ENCODE results near the gene RPS8. TPM values are rescaled to one million over a fixed set of nuclear protein-coding genes. Genes with fewer than 3 reads are reported as not detected.

RPS8 gene
- total and polyA plus RNA-seq, 4 donors, result 258 to 891 (median 575) TPM

- TF ChIP-seq SP1 (IDR thresholded peaks at IDR 0.05) (no peak), HNF4G (IDR thresholded peaks at IDR 0.05) (no peak), NR2F2 (IDR thresholded peaks at IDR 0.05) (no peak), FOXA1 (IDR thresholded peaks at IDR 0.05) (no peak), RXRA (IDR thresholded peaks at IDR 0.05) (no peak), HNF4A (conservative IDR thresholded peaks at IDR 0.05) (no peak)
- no peak for DNase-seq (ENCODE audit: low spot score)
- 96% methylated on average over 1 of the region's 1 CpG for WGBS
- H3K27me3 ChIP-seq (ENCODE audit: control insufficient read depth in 4 of 4, insufficient read depth in 4 of 4, low read length in 3 of 4), result no peaks in the 10 kb centered on the region
- no peaks in the 10 kb centered on the region for H3K36me3 ChIP-seq (ENCODE audit: control insufficient read depth in 4 of 4, insufficient read depth in 3 of 4, low read depth in 1 of 4, low read length in 3 of 4)
- no peak overlapping the region for H3K4me3 ChIP-seq (ENCODE audit: low read depth in 1 of 3, low read length in 3 of 3)
- H3K9me3 ChIP-seq (ENCODE audit: control insufficient read depth in 4 of 4, low read length in 3 of 4), result no peaks in the 10 kb centered on the region
- H3K9ac ChIP-seq (ENCODE audit: low read depth in 1 of 2, low read length in 2 of 2), result no peak overlapping the region
- H3K4me1 ChIP-seq (ENCODE audit: control insufficient read depth in 4 of 4, insufficient read depth in 4 of 4, low read length in 3 of 4), result peaks cover 3 to 11% (median 9%) of the 10 kb centered on the region in 4 donors
- no peak overlapping the region for H3K27ac ChIP-seq (ENCODE audit: low read depth in 1 of 2, low read length in 2 of 2)
These were observed 32.1 kb upstream of the RPS8 start for GRCh38 chr1:44743211-44743610.

- no peaks in the 10 kb centered on the region for H3K4me1 ChIP-seq (ENCODE audit: control insufficient read depth in 4 of 4, insufficient read depth in 4 of 4, low read length in 3 of 4)
- no peaks in the 10 kb centered on the region for H3K9me3 ChIP-seq (ENCODE audit: control insufficient read depth in 4 of 4, low read length in 3 of 4)
- no peaks in the 10 kb centered on the region for H3K36me3 ChIP-seq (ENCODE audit: control insufficient read depth in 4 of 4, insufficient read depth in 3 of 4, low read depth in 1 of 4, low read length in 3 of 4)
- 92% methylated on average over 3 of the region's 3 CpGs for WGBS
- no peak for DNase-seq (ENCODE audit: low spot score)
- H3K4me3 ChIP-seq (ENCODE audit: low read depth in 1 of 3, low read length in 3 of 3), result no peak overlapping the region
- H3K9ac ChIP-seq (ENCODE audit: low read depth in 1 of 2, low read length in 2 of 2), result no peak overlapping the region
- TF ChIP-seq RXRA (IDR thresholded peaks at IDR 0.05) (no peak), ATF3 (IDR thresholded peaks at IDR 0.05) (no peak), YY1 (IDR thresholded peaks at IDR 0.05) (no peak), FOXA2 (IDR thresholded peaks at IDR 0.05) (no peak), FOXA1 (IDR thresholded peaks at IDR 0.05) (no peak), GABPA (IDR thresholded peaks at IDR 0.05 in 1 of 2, conservative IDR thresholded peaks at IDR 0.05 in 1 of 2) (no peak), CTCF (IDR thresholded peaks at IDR 0.05; ENCODE audit: low read depth, low read length, missing input control) (no peak), HNF4G (IDR thresholded peaks at IDR 0.05) (no peak), RAD21 (IDR thresholded peaks at IDR 0.05) (no peak), REST (IDR thresholded peaks at IDR 0.05) (no peak), EGR1 (IDR thresholded peaks at IDR 0.05; ENCODE audit: low read depth in 2 of 2) (no peak), NR2F2 (IDR thresholded peaks at IDR 0.05) (no peak)
- H3K27ac ChIP-seq (ENCODE audit: low read depth in 1 of 2, low read length in 2 of 2), result no peak overlapping the region
- no peaks in the 10 kb centered on the region for H3K27me3 ChIP-seq (ENCODE audit: control insufficient read depth in 4 of 4, insufficient read depth in 4 of 4, low read length in 3 of 4)
These were observed 27.5 kb upstream of the RPS8 start for GRCh38 chr1:44747878-44748277.

GRCh38 chr1:44757420-44757819, 17.9 kb upstream of the RPS8 start:
- no peak for DNase-seq (ENCODE audit: low spot score)
- H3K4me1 ChIP-seq (ENCODE audit: control insufficient read depth in 4 of 4, insufficient read depth in 4 of 4, low read length in 3 of 4), result no peaks in the 10 kb centered on the region
- no peaks in the 10 kb centered on the region for H3K27me3 ChIP-seq (ENCODE audit: control insufficient read depth in 4 of 4, insufficient read depth in 4 of 4, low read length in 3 of 4)
- H3K27ac ChIP-seq (ENCODE audit: low read depth in 1 of 2, low read length in 2 of 2), result no peak overlapping the region
- H3K9ac ChIP-seq (ENCODE audit: low read depth in 1 of 2, low read length in 2 of 2), result no peak overlapping the region
- no peaks in the 10 kb centered on the region for H3K9me3 ChIP-seq (ENCODE audit: control insufficient read depth in 4 of 4, low read length in 3 of 4)
- no peak for TF ChIP-seq YY1 (IDR thresholded peaks at IDR 0.05)
- TF ChIP-seq ATF3 (IDR thresholded peaks at IDR 0.05), result no peak
- TF ChIP-seq SP1 (IDR thresholded peaks at IDR 0.05), result no peak
- no peak for TF ChIP-seq TAF1 (conservative IDR thresholded peaks at IDR 0.05)
- 95% methylated on average over 2 of the region's 2 CpGs for WGBS
- H3K4me3 ChIP-seq (ENCODE audit: low read depth in 1 of 3, low read length in 3 of 3), result no peak overlapping the region
- H3K36me3 ChIP-seq (ENCODE audit: control insufficient read depth in 4 of 4, insufficient read depth in 3 of 4, low read depth in 1 of 4, low read length in 3 of 4), result no peaks in the 10 kb centered on the region
